Measurements from ENCODE around the gene FSTL4.

FSTL4 gene

DNA sequence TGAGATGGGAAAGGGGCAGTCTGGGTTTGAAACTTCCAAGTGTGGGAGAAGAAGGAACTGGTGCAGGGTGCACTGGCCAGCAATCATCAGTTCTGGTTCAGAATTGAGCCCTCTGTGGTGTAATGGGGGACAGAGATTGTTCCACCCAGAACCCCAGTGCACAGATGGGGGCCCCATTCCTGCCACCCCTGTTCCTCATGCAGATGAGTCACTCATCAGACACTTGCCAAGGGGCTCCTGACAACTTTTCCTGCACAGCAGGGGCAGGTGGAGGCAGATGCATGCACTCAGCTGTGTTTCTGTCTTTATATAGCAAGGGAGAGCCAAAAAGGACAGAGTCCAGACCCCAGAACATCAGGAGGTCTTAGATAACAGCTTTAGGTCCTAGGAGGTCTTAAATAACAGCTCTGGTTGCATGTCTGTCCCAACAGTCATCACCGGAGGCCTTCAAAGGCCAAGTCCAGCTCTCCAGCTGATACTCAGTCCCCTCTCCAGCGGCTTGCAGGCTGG lies 307.6 kb downstream of the FSTL4 start:
- in situ Hi-C loops (cut with MboI; ENCODE audit: low sequenced_read_pairs, unreplicated experiment), result no loop called here
- TF ChIP-seq CTCF (IDR thresholded peaks at IDR 0.05; ENCODE audit: borderline replicate concordance, control extremely low read depth, extremely low read depth, insufficient read depth, missing control alignments), result no peak
- no peak for DNase-seq (ENCODE audit: low spot score)

DNA sequence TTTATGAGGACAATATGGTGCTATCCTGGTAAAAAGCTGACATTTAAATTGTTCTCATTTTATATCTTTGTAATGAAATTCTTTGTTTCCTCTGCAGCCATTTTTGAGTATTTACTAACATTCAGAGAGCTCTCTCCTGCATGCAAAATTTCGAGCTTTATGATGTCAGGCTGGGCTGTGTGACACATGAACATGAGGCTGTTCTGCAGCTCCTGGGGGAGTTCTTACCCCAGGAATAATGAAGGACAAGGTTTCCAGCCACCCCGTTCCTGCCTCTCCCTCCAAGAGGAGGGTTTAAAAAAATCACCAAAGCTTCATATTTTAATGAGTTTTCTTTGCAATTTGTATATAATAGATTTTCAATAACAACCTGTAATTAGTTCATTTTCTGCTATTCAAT lies 308.2 kb downstream of the FSTL4 start:
- DNase-seq (ENCODE audit: low spot score), result no peak
- in situ Hi-C loops (cut with MboI; ENCODE audit: low sequenced_read_pairs, unreplicated experiment), result no loop called here

GRCh38 chr5:133303298-133303697 lies 309.0 kb downstream of the FSTL4 start:
- no peak for DNase-seq (ENCODE audit: low spot score)
- in situ Hi-C loops (cut with MboI; ENCODE audit: low sequenced_read_pairs, unreplicated experiment), result no loop called here
- TF ChIP-seq CTCF (IDR thresholded peaks at IDR 0.05; ENCODE audit: borderline replicate concordance, control extremely low read depth, extremely low read depth, insufficient read depth, missing control alignments), result no peak

More for the DNA sequence above, 308.2 kb downstream of the FSTL4 start:
- TF ChIP-seq CTCF (IDR thresholded peaks at IDR 0.05; ENCODE audit: borderline replicate concordance, control extremely low read depth, extremely low read depth, insufficient read depth, missing control alignments), result no peak

GRCh38 chr5:133299728-133300127 lies 312.6 kb downstream of the FSTL4 start:
- DNase-seq (ENCODE audit: low spot score), result no peak
- in situ Hi-C loops (cut with MboI; ENCODE audit: low sequenced_read_pairs, unreplicated experiment), result loop anchor here (25.0 kb wide), 1 partner anchor 187 kb away; no protein-coding TSS in a partner anchor
- TF ChIP-seq CTCF (IDR thresholded peaks at IDR 0.05; ENCODE audit: borderline replicate concordance, control extremely low read depth, extremely low read depth, insufficient read depth, missing control alignments), result no peak

GRCh38 chr5:133299021-133299420 lies 313.3 kb downstream of the FSTL4 start:
- no peak for DNase-seq (ENCODE audit: low spot score)
- in situ Hi-C loops (cut with MboI; ENCODE audit: low sequenced_read_pairs, unreplicated experiment), result loop anchor here (25.0 kb wide), 1 partner anchor 187 kb away; no protein-coding TSS in a partner anchor
- TF ChIP-seq CTCF (IDR thresholded peaks at IDR 0.05; ENCODE audit: borderline replicate concordance, control extremely low read depth, extremely low read depth, insufficient read depth, missing control alignments), result no peak

GRCh38 chr5:133298447-133298846 lies 313.9 kb downstream of the FSTL4 start:
- DNase-seq (ENCODE audit: low spot score), result no peak
- in situ Hi-C loops (cut with MboI; ENCODE audit: low sequenced_read_pairs, unreplicated experiment), result loop anchor here (25.0 kb wide), 1 partner anchor 186 kb away; no protein-coding TSS in a partner anchor
- TF ChIP-seq CTCF (IDR thresholded peaks at IDR 0.05; ENCODE audit: borderline replicate concordance, control extremely low read depth, extremely low read depth, insufficient read depth, missing control alignments), result no peak

Data from GM13976 (cell line).